Gastroesophageal sphincter (tissue), 4 donors: Measurements from ENCODE around the gene MUC6. TPM values are rescaled to one million over a fixed set of nuclear protein-coding genes. Genes with fewer than 3 reads are reported as not detected.

Experiments used
- ATAC-seq: fragments of 150-250 bp; one replicate; pipeline ENCODE4 v1.9.1; 2016; ENCODE audit warnings: mild to moderate bottlenecking, moderate library complexity
- H3K27ac ChIP-seq, 4 donors: fragments of 200-600 bp; sonication (generic) in 3 of 4; 1 replicate in 3 of 4; 2 replicates in 1 of 4; pipeline ENCODE4 v1.5.1; 2016 to 2019
- H3K27me3 ChIP-seq: fragments of 200-600 bp; sonication (generic); one replicate; pipeline ENCODE4 v1.5.1; 2019
- H3K36me3 ChIP-seq, 2 donors: fragments of 200-600 bp; sonication (generic); one replicate each; pipeline ENCODE4 v1.5.1; 2019; ENCODE audit warnings: control low read depth in 1 of 2
- H3K4me1 ChIP-seq, 3 donors: fragments of 200-600 bp; sonication (generic); 1 replicate in 2 of 3; 2 replicates in 1 of 3; pipeline ENCODE4 v1.5.1; 2016 to 2019; ENCODE audit warnings: control low read depth in 2 of 3
- H3K4me3 ChIP-seq, 2 donors: fragments of 200-600 bp; sonication (generic); one replicate each; pipeline ENCODE4 v1.5.1; 2019; ENCODE audit warnings: mild to moderate bottlenecking in 1 of 2, moderate library complexity in 1 of 2
- H3K9me3 ChIP-seq, 3 donors: fragments of 200-600 bp; sonication (generic); one replicate each; pipeline ENCODE4 v1.5.1; 2017 to 2019; ENCODE audit warnings: control low read depth in 2 of 3
- EP300 ChIP-seq: sonication (generic); formaldehyde crosslinking; IDR thresholded peaks from one replicate; pipeline ENCODE4 v1.6.1; 2017; ENCODE audit warnings: antibody characterized with exemption, mild to moderate bottlenecking
- POLR2A ChIP-seq, 2 donors: fragments of 450-650 bp; IDR thresholded peaks; one replicate each; pipeline ENCODE4 v1.6.1; 2017; ENCODE audit warnings: antibody characterized with exemption in 2 of 2, mild to moderate bottlenecking in 2 of 2, moderate library complexity in 1 of 2
- POLR2AphosphoS5 ChIP-seq: sonication (generic); formaldehyde crosslinking; IDR thresholded peaks from one replicate; pipeline ENCODE4 v1.6.1; 2017; ENCODE audit warnings: antibody characterized with exemption
- WGBS, 2 donors: methylation state at CpG; one replicate each; pipeline ENCODE4 v1.1.5; 2018; ENCODE audit warnings: low coverage in 1 of 2; 5-methylcytosine and 5-hydroxymethylcytosine counted together
- total RNA-seq, 4 donors: library from RNA; depleted of rRNA; stranded (reverse); fragments of >200 nt; gene quantifications; one replicate each; pipeline ENCODE4 v1.1.0, GENCODE V29; 2016
- TF ChIP-seq, protein P1 (sequence below), 4 experiments: fragments of 200-600 bp in 2 of 4; fragments of 450-650 bp in 2 of 4; sonication (generic) in 1 of 4; IDR thresholded peaks; one replicate each; pipeline ENCODE4 v1.5.1; 2017 to 2019; ENCODE audit warnings: antibody characterized with exemption in 4 of 4, mild to moderate bottlenecking in 2 of 4, moderate library complexity in 2 of 4

The MUC6 gene
- total RNA-seq, 4 donors from 2014 or later: 0.77 TPM; not detected in 3

DNA sequence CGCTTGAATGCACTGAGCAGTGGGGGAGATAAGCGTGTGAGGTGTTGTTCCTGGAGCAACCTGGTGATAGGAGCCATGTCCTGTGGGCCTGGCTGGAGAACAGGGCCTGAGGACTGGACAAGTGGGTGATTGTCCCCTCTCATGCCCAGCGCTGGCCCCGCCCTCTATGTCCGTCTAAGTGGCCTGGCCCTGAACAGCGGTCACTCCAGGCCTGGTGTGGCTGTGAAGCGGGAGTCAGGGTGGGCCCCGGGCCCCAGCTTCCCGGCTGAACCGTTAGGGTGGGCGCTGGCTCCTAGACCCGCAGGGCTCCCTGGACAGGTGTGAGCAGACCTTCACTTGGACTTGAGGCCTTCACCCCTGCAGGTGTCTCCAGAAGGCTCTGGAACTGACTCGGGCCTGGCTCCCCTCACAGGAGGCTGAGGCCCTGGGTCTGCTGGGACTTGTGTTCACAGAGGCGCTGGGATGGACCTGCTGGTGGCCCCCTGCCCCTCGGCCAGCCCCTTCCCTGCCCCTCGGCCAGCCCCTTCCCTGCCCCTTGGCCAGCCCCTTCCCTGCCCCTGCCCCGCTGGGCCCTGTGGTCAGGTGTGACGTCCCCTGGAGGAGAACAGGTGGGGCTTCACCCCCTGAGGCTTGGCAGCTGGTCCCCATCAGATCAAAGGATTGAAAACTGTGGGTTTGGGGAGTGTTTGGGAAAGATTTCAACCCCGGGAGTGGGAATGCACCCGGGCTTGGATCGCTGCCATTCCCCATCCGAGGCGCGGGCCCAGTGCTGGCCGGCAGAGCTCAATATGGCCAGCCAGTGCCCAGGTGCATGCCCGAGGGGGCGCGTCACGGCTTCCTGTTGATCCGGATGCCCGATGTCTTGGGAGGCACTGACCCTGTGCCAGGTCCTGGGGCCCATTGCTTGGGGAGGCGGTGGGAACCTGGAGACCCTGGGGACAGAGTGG is 3.2 kb upstream of the MUC6 start:
- Histone ChIP-seq H3K27me3 (peaks cover 86% of the 10 kb centered on the region), H3K4me1 (no peaks in the 10 kb centered on the region), H3K9me3 (no peaks in the 10 kb centered on the region), H3K27ac (no peak overlapping the region), H3K4me3 (no peak overlapping the region), H3K36me3 (no peaks in the 10 kb centered on the region)
- WGBS, 2 donors: 63 to 75% methylated on average over 4 of the region's 32 CpGs
- no peak for TF ChIP-seq EP300
- TF ChIP-seq, protein P1, sequence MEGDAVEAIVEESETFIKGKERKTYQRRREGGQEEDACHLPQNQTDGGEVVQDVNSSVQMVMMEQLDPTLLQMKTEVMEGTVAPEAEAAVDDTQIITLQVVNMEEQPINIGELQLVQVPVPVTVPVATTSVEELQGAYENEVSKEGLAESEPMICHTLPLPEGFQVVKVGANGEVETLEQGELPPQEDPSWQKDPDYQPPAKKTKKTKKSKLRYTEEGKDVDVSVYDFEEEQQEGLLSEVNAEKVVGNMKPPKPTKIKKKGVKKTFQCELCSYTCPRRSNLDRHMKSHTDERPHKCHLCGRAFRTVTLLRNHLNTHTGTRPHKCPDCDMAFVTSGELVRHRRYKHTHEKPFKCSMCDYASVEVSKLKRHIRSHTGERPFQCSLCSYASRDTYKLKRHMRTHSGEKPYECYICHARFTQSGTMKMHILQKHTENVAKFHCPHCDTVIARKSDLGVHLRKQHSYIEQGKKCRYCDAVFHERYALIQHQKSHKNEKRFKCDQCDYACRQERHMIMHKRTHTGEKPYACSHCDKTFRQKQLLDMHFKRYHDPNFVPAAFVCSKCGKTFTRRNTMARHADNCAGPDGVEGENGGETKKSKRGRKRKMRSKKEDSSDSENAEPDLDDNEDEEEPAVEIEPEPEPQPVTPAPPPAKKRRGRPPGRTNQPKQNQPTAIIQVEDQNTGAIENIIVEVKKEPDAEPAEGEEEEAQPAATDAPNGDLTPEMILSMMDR (IDR thresholded peaks at IDR 0.05): no peak
- no peak for TF ChIP-seq POLR2A (IDR thresholded peaks at IDR 0.05)
- no peak for TF ChIP-seq POLR2AphosphoS5
- ATAC-seq: no peak

DNA sequence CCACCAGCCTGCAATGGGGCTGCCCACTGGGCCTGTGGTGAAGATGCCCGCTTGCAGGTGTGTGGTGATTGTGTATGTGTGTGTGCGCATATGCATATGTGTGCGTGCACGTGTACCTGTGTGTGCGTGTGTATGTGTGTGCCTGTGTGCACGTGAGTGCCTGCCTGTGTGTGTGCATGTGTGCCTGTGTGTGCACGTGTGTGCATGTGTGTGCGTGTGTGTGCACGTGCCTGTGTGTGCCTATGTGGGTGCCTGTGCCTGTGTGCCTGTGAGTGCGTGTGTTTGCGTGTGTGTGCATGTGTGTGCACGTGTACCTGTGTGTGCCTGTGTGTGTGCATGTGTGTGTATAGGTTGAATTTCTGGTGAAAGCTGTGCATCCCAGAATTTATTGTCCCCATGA is 2.4 kb upstream of the MUC6 start:
- no peak for TF ChIP-seq POLR2AphosphoS5
- TF ChIP-seq, protein P1 (IDR thresholded peaks at IDR 0.05): no peak
- no peak for TF ChIP-seq EP300
- no peak for TF ChIP-seq POLR2A (IDR thresholded peaks at IDR 0.05)
- no peak overlapping the region for H3K4me3 ChIP-seq
- no peaks in the 10 kb centered on the region for H3K4me1 ChIP-seq
- 90% methylated on average over 2 of the region's 12 CpGs; no CpG with 5 or more reads in 1 of the 2 donors for WGBS, 2 donors
- no peak for ATAC-seq
- peaks cover 92% of the 10 kb centered on the region for H3K27me3 ChIP-seq
- H3K36me3 ChIP-seq: no peaks in the 10 kb centered on the region
- H3K9me3 ChIP-seq: no peaks in the 10 kb centered on the region
- H3K27ac ChIP-seq: no peak overlapping the region

DNA sequence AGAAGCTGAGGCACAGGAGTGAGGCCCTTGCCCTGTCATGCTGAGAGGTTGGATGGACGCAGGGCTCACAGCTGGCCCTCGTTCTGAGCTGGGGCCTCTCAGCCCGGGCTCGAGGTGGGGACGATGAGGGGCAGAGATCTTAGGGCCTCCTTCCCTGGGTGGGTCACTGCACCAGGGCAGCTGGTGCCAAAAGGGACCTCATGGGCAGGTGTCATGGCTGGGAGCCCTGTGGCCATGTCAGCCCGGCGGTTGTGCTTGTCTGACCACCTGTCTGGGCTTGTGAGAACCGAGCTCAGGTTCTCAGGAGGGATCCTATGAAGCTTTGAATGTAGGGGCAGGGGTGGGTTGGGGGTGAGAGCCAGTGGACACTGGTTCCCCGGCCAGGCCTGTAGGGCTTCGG is 1.8 kb upstream of the MUC6 start:
- Histone ChIP-seq H3K27me3 (peaks cover 87% of the 10 kb centered on the region), H3K36me3 (no peaks in the 10 kb centered on the region), H3K27ac (no peak overlapping the region), H3K4me1 (no peaks in the 10 kb centered on the region), H3K9me3 (no peaks in the 10 kb centered on the region), H3K4me3 (no peak overlapping the region)
- no peak for ATAC-seq
- TF ChIP-seq, protein P1 (IDR thresholded peaks at IDR 0.05): no peak
- no peak for TF ChIP-seq POLR2AphosphoS5
- no peak for TF ChIP-seq POLR2A (IDR thresholded peaks at IDR 0.05)
- TF ChIP-seq EP300: no peak
- no CpG with 5 or more reads among the region's 10 CpGs for WGBS, 2 donors

DNA sequence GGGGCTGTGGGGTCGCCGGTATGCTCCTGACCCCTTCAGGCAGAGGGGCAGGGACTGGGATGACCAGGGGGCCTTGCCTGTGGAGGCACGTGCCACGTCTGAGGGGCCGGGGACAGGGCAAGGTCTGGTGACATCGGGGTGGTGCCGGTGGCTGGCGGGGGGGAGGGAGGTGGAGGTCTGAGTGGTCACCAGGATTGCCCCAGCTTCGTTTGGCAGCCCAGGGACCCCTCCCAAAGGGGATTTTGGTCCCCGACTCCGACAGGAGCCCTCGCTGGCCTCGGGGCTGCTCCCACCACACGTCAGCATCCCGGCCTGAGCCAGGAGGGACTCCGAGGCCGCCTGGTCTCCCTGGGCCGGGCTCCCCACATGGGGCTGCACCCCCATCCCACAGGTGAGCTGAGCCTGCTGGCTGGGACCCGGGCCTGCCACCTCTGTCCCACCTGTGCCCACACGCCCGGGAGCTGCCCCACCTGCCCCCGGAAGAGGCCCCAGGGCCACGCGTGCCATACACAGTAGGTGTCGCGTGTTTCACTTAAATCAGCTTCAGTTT is 1.1 kb upstream of the MUC6 start:
- Histone ChIP-seq H3K36me3 (no peaks in the 10 kb centered on the region), H3K27ac (no peak overlapping the region), H3K4me3 (no peak overlapping the region), H3K27me3 (peaks cover 79% of the 10 kb centered on the region), H3K4me1 (no peaks in the 10 kb centered on the region), H3K9me3 (no peaks in the 10 kb centered on the region)
- WGBS, 2 donors: no CpG with 5 or more reads among the region's 26 CpGs
- TF ChIP-seq, protein P1 (IDR thresholded peaks at IDR 0.05): no peak
- TF ChIP-seq POLR2A (IDR thresholded peaks at IDR 0.05): no peak
- TF ChIP-seq POLR2AphosphoS5: no peak
- no peak for TF ChIP-seq EP300
- no peak for ATAC-seq

DNA sequence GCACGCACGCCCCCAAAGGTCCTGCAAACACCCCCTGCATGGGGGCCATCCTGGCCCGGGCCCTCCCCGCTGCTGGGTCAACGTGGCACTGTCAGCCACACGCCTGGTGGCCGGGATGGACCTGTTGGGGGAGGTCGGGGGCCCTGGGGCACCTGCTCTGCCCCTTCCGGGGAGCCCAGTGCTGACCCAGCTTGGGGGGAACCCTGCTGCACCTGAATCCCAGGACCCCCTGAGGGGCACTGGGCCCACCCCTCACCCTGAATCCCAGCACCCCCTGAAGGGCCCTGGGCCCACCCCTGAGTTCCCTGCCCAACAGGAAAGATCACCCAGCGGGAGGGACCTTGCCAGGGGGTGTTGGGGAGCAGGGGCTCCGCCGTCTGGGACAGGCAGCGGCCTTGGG is 413 bp upstream of the MUC6 start:
- Histone ChIP-seq H3K4me1 (no peaks in the 10 kb centered on the region), H3K27ac (no peak overlapping the region), H3K4me3 (no peak overlapping the region), H3K36me3 (no peaks in the 10 kb centered on the region), H3K27me3 (peaks cover 72% of the 10 kb centered on the region), H3K9me3 (no peaks in the 10 kb centered on the region)
- no CpG with 5 or more reads among the region's 13 CpGs for WGBS, 2 donors
- no peak for ATAC-seq
- TF ChIP-seq, protein P1 (IDR thresholded peaks at IDR 0.05): no peak
- no peak for TF ChIP-seq EP300
- TF ChIP-seq POLR2AphosphoS5: no peak
- TF ChIP-seq POLR2A (IDR thresholded peaks at IDR 0.05): no peak
